ENCODE results near the gene ALLC.

GRCh38 chr2:3664118-3664517, 6.1 kb downstream of the ALLC start:
- TF ChIP-seq POLR2AphosphoS5 (IDR thresholded peaks at IDR 0.05; ENCODE audit: borderline replicate concordance, low read depth, low read length) (no peak), EZH2 (IDR thresholded peaks at IDR 0.05) (no peak), FOXP2 (optimal IDR thresholded peaks at IDR 0.05; ENCODE audit: control extremely low read depth, extremely low read length, insufficient read depth) (no peak)

All from SK-N-MC (cell line).